Fibroblast of mammary gland (primary cell): ENCODE measurements around the gene CYTIP.
"Not testable (repeated sequence)": the region's sequence is repeated elsewhere in the genome, so short reads cannot be mapped to it uniquely, and the experiment has no call there.

Experiments used
- DNase-seq: peaks from one replicate; pipeline ENCODE4 v3.0.0-alpha.2; 2010; ENCODE audit warnings: low read depth
- H3K4me3 ChIP-seq: 2 replicates; pipeline ENCODE4 v1.5.1; 2011; ENCODE audit warnings: low read depth, mild to moderate bottlenecking, low read length, moderate library complexity; ENCODE audit not compliant: control insufficient read depth
- TF ChIP-seq, protein P1 (sequence below): conservative IDR thresholded peaks from 2 replicates; pipeline ENCODE4 v1.5.1; 2011; ENCODE audit warnings: low read depth, low read length, inconsistent platforms; ENCODE audit not compliant: control insufficient read depth, insufficient read depth

Gene CYTIP

DNA sequence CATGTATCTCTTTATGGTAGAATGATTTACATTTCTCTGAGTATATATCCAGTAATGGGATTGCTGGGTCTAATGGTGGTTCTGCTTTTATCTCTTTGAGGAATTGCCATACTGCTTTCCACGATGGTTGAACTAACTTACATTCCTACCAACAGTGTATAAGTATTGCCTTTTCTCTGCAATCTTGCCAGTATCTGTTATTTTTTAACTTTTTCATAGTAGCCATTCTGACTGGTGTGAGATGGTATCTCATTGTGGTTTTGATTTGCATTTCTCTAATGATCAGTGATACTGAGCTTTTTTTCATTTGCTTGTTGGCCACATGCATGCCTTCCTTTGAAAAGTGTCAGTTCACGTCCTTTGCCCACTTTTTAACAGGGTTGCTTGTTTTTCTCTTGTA, 55.1 kb downstream of the CYTIP start:
- TF ChIP-seq, protein P1, sequence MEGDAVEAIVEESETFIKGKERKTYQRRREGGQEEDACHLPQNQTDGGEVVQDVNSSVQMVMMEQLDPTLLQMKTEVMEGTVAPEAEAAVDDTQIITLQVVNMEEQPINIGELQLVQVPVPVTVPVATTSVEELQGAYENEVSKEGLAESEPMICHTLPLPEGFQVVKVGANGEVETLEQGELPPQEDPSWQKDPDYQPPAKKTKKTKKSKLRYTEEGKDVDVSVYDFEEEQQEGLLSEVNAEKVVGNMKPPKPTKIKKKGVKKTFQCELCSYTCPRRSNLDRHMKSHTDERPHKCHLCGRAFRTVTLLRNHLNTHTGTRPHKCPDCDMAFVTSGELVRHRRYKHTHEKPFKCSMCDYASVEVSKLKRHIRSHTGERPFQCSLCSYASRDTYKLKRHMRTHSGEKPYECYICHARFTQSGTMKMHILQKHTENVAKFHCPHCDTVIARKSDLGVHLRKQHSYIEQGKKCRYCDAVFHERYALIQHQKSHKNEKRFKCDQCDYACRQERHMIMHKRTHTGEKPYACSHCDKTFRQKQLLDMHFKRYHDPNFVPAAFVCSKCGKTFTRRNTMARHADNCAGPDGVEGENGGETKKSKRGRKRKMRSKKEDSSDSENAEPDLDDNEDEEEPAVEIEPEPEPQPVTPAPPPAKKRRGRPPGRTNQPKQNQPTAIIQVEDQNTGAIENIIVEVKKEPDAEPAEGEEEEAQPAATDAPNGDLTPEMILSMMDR: no peak
- DNase-seq: no peak
- H3K4me3 ChIP-seq: no peak overlapping the region

DNA sequence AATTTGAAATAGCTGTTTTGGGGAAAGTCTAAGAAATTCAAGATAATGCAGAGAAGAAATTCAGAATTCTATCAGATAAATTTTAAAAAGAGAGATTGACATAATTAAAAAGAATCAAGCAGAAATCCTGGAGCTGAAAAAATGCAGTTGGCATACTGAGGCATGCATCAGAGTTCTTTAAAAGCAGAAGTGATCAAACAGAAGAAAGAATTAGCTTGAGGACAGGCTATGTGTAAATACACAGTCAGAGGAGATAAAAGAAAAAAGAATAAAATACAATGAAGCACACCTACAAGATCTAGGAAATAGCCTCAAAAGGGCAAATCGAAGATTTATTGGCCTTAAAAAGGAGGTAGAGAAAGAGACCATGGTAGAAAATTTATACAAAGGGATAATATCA, 57.1 kb downstream of the CYTIP start:
- TF ChIP-seq, protein P1: no peak
- no peak overlapping the region for H3K4me3 ChIP-seq
- DNase-seq: no peak

DNA sequence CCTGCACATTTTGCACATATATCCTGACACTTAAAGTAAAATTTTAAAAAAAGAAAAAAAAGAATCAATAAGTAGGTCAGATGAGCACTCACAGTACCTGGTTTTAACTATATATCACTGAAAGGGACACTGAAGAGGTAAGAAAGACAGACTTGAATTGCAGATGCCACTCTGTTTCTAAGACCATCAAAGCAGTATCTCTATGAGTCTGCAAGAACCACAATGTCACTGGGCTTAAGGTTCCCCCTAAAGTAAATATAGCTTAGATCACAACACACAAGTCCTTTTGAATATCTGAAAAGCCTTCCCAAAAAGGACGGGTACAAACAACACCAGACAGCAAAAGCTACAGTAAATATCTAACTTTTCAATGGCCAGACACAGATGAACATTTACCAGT, 57.6 kb downstream of the CYTIP start:
- H3K4me3 ChIP-seq: no peak overlapping the region
- TF ChIP-seq, protein P1: no peak
- DNase-seq: no peak

DNA sequence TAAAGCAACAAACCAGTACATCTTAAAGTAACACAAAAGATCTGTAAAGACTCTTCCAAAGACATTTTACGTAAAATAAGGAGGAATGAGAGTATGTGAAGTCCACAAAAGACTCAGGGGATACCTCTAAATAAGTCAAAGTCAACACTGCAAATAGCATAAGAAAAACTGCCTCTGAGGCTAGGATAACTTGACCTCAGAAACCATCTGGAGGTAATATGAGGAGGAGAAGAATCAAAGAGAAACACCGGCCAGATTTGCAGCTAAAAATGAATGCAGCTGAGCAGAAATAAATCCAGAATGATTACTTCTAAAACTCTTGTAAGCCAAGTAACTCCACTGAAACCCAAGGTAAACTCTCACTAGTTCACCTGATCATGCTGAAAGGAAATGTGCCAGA, 66.0 kb downstream of the CYTIP start:
- TF ChIP-seq, protein P1: no peak
- H3K4me3 ChIP-seq: no peak overlapping the region
- DNase-seq: no peak

DNA sequence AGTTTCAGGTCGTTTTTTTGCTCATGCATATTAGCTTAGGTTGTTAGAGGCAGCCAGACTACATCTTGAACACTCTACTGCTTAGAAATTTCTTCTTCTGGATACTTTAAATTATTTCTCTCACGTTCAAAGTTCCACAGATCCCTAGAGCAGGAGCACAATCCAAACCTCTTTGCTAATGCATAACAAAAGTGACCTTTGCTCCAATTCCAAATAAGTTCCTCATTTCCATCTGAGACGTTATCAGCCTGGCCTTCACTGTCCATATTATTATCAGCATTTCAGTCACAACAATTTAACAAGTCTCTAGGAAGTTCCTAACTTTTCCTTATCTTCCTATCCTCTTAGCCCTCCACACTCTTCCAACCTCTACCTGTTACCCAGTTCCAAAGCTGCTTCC, 67.8 kb downstream of the CYTIP start:
- no peak for DNase-seq
- H3K4me3 ChIP-seq: no peak overlapping the region
- TF ChIP-seq, protein P1: no peak

DNA sequence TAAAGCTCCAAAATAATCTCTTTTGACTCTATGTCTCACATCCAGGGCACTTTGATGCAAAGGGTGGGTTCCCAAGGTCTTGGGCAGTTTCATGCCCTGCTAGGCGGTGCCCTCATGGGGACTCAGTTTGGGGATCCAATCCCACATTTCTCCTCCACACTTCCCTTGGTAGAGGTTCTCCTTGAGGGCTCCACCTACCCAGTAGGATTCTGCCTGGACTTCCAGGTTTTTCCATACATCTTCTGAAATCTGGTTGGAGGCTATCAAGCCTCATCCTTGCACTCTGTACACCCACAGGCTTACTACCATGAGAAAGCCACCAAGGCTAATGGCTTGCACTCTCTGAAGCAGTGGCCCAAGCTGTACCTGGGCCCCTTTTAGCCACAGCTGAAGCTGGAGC, 68.5 kb downstream of the CYTIP start:
- TF ChIP-seq, protein P1: no peak
- no peak for DNase-seq
- H3K4me3 ChIP-seq: no peak overlapping the region

DNA sequence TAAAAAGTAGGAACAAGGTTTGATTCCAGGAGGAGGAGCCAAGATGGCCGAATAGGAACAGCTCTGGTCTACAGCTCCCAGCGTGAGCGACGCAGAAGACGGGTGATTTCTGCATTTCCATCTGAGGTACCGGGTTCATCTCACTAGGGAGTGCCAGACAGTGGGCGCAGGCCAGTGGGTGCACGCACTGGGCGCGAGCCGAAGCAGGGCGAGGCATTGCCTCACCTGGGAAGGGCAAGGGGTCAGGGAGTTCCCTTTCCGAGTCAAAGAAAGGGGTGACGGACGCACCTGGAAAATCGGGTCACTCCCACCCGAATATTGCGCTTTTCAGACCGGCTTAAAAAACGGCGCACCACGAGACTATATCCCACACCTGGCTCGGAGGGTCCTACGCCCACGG, 75.4 kb downstream of the CYTIP start:
- DNase-seq, H3K4me3 ChIP-seq: not testable (repeated sequence)
